Neuronal stem cell (in vitro differentiated cells): Measurements from ENCODE around the gene RAB11FIP4.
A peak's percentile ranks its signal among the peaks of the same experiment; 100 is the strongest.

Experiments
- DNase-seq: peaks from one replicate; pipeline ENCODE4 v3.0.0-alpha.2; 2013; ENCODE audit warnings: low spot score
- H2AFZ ChIP-seq: one replicate; pipeline ENCODE4 v1.6.1; 2013; ENCODE audit warnings: mild to moderate bottlenecking, low read length, inconsistent platforms
- H2AK5ac ChIP-seq: 2 replicates; pipeline ENCODE4 v1.6.1; 2013; ENCODE audit warnings: low read depth, mild to moderate bottlenecking, inconsistent platforms, low read length, moderate library complexity, mixed read lengths
- H2BK120ac ChIP-seq: 2 replicates; pipeline ENCODE4 v1.6.1; 2013; ENCODE audit warnings: low read depth, mild to moderate bottlenecking, inconsistent platforms, low read length, moderate library complexity, mixed read lengths
- H2BK12ac ChIP-seq: one replicate; pipeline ENCODE4 v1.6.1; 2013; ENCODE audit warnings: low read length, inconsistent platforms
- H2BK15ac ChIP-seq: 2 replicates; pipeline ENCODE4 v1.6.1; 2013; ENCODE audit warnings: mild to moderate bottlenecking, low read length, inconsistent platforms, mixed read lengths
- H2BK5ac ChIP-seq: one replicate; pipeline ENCODE4 v1.6.1; 2013; ENCODE audit warnings: inconsistent platforms, mild to moderate bottlenecking, low read length, moderate library complexity
- H3K14ac ChIP-seq: one replicate; pipeline ENCODE4 v1.6.1; 2013; ENCODE audit warnings: low read length, inconsistent platforms
- H3K18ac ChIP-seq: 2 replicates; pipeline ENCODE4 v1.6.1; 2013; ENCODE audit warnings: low read length, inconsistent platforms
- H3K23ac ChIP-seq: 2 replicates; pipeline ENCODE4 v1.6.1; 2013; ENCODE audit warnings: low read depth, mild to moderate bottlenecking, mixed read lengths, low read length, inconsistent platforms; ENCODE audit not compliant: poor library complexity
- H3K27ac ChIP-seq: replicated peaks from 3 replicates; pipeline ENCODE4 v1.5.1; 2013; ENCODE audit warnings: low read length, inconsistent platforms
- H3K27me3 ChIP-seq, 3 experiments: 2 replicates each; pipeline ENCODE4 v1.6.1; 2013; ENCODE audit warnings: low read length in 3 of 3, mild to moderate bottlenecking in 2 of 3, inconsistent platforms in 1 of 3, low read depth in 1 of 3, mixed read lengths in 1 of 3, moderate library complexity in 1 of 3; ENCODE audit not compliant: control insufficient read depth in 3 of 3, insufficient read depth in 3 of 3
- H3K36me3 ChIP-seq, 2 donors: replicated peaks in 1 of 2; 2 replicates each; pipeline ENCODE4 v1.6.1; 2013; ENCODE audit warnings: low read length in 2 of 2; ENCODE audit not compliant: control insufficient read depth in 2 of 2, insufficient read depth in 2 of 2
- H3K4ac ChIP-seq: 2 replicates; pipeline ENCODE4 v1.6.1; 2013; ENCODE audit warnings: inconsistent platforms, mild to moderate bottlenecking, low read length, moderate library complexity
- H3K4me1 ChIP-seq, 2 donors: 1 replicate in 1 of 2; 2 replicates in 1 of 2; pipeline ENCODE4 v1.6.1; 2013; ENCODE audit warnings: low read length in 2 of 2, low read depth in 1 of 2; ENCODE audit not compliant: control insufficient read depth in 2 of 2, insufficient read depth in 1 of 2
- H3K4me2 ChIP-seq: one replicate; pipeline ENCODE4 v1.6.1; 2013; ENCODE audit warnings: mild to moderate bottlenecking, low read length, inconsistent platforms; ENCODE audit not compliant: insufficient read depth, poor library complexity, severe bottlenecking
- H3K4me3 ChIP-seq, 2 donors: 2 replicates each; pipeline ENCODE4 v1.5.1; 2013; ENCODE audit warnings: low read length in 2 of 2, mild to moderate bottlenecking in 2 of 2, inconsistent platforms in 1 of 2, moderate library complexity in 1 of 2
- H3K79me1 ChIP-seq: one replicate; pipeline ENCODE4 v1.6.1; 2013; ENCODE audit warnings: low read depth, mild to moderate bottlenecking, inconsistent platforms, low read length, moderate library complexity
- H3K9ac ChIP-seq: one replicate; pipeline ENCODE4 v1.6.1; 2013; ENCODE audit warnings: mild to moderate bottlenecking, low read depth, low read length, inconsistent platforms; ENCODE audit not compliant: poor library complexity
- H3K9me3 ChIP-seq, 2 donors: replicated peaks in 1 of 2; 2 replicates each; pipeline versions ENCODE3 to v1.6.1; 2013; ENCODE audit warnings: low read length in 2 of 2, mild to moderate bottlenecking in 2 of 2, inconsistent platforms in 1 of 2, low read depth in 1 of 2, mixed read lengths in 1 of 2, moderate library complexity in 1 of 2; ENCODE audit not compliant: control insufficient read depth in 2 of 2, insufficient read depth in 1 of 2
- H4K8ac ChIP-seq: one replicate; pipeline ENCODE4 v1.6.1; 2013; ENCODE audit warnings: low read depth, mild to moderate bottlenecking, inconsistent platforms, low read length, moderate library complexity
- H4K91ac ChIP-seq: one replicate; pipeline ENCODE4 v1.6.1; 2013; ENCODE audit warnings: low read length, low read depth, mild to moderate bottlenecking, inconsistent platforms; ENCODE audit not compliant: poor library complexity
- WGBS, 2 donors: extraction: QIAGEN DNeasy Blood & Tissue Kit; methylation state at CpG; one replicate each; pipeline ENCODE4 v1.1.7; 2013; ENCODE audit warnings: missing lambda C conversion rate in 2 of 2, mixed read lengths in 1 of 2; ENCODE audit not compliant: insufficient read length in 2 of 2, insufficient replicate concordance in 1 of 2; ENCODE audit errors: extremely low coverage in 2 of 2; 5-methylcytosine and 5-hydroxymethylcytosine counted together

RAB11FIP4 gene

GRCh38 chr17:31398381-31399311 is 7.2 kb downstream of the RAB11FIP4 start:
- Histone ChIP-seq H2BK120ac (no peak overlapping the region), H2AFZ (no peak overlapping the region), H4K8ac (no peak overlapping the region), H3K27ac (no peak overlapping the region), H2BK12ac (no peak overlapping the region), H2AK5ac (no peak overlapping the region), H3K18ac (no peak overlapping the region), H2BK5ac (no peak overlapping the region), H3K79me1 (no peaks in the 10 kb centered on the region), H3K4me3 (peak overlapping the region in 1 of 2 donors; percentile 41), H3K14ac (no peak overlapping the region), H3K36me3 (no peaks in the 10 kb centered on the region), H3K9ac (no peak overlapping the region), H3K4ac (no peak overlapping the region), H2BK15ac (no peak overlapping the region), H3K4me2 (no peak overlapping the region), H3K9me3 (no peaks in the 10 kb centered on the region), H3K27me3 (peaks cover 0 to 23% (median 3%) of the 10 kb centered on the region in 3 experiments), H4K91ac (no peak overlapping the region), H3K4me1 (peaks cover 0 to 4% of the 10 kb centered on the region in 2 donors), H3K23ac (peak overlapping the region; percentile 78)
- DNase-seq = no peak
- no CpG with 5 or more reads among the region's 21 CpGs for WGBS, 2 donors

GRCh38 chr17:31400481-31400950 is 9.0 kb downstream of the RAB11FIP4 start:
- H3K9me3 ChIP-seq = no peaks in the 10 kb centered on the region
- no peak overlapping the region for H3K9ac ChIP-seq
- H3K4ac ChIP-seq = no peak overlapping the region
- no peak overlapping the region for H3K4me3 ChIP-seq
- H2BK120ac ChIP-seq = no peak overlapping the region
- H3K4me1 ChIP-seq = peaks cover 0 to 4% of the 10 kb centered on the region in 2 donors
- no peak overlapping the region for H2AFZ ChIP-seq
- peak overlapping the region; percentile 19 for H3K18ac ChIP-seq
- H4K8ac ChIP-seq = no peak overlapping the region
- peaks cover 2% of the 10 kb centered on the region for H3K79me1 ChIP-seq
- peaks cover 0 to 14% (median 2%) of the 10 kb centered on the region in 3 experiments for H3K27me3 ChIP-seq
- H2AK5ac ChIP-seq = no peak overlapping the region
- no peak overlapping the region for H3K23ac ChIP-seq
- H2BK5ac ChIP-seq = peak overlapping the region; percentile 53
- no peak overlapping the region for H3K27ac ChIP-seq
- no CpG with 5 or more reads among the region's 11 CpGs for WGBS, 2 donors
- H3K36me3 ChIP-seq = no peaks in the 10 kb centered on the region
- no peak overlapping the region for H2BK12ac ChIP-seq
- no peak overlapping the region for H2BK15ac ChIP-seq
- no peak for DNase-seq
- H3K14ac ChIP-seq = no peak overlapping the region
- no peak overlapping the region for H4K91ac ChIP-seq
- H3K4me2 ChIP-seq = no peak overlapping the region

DNA sequence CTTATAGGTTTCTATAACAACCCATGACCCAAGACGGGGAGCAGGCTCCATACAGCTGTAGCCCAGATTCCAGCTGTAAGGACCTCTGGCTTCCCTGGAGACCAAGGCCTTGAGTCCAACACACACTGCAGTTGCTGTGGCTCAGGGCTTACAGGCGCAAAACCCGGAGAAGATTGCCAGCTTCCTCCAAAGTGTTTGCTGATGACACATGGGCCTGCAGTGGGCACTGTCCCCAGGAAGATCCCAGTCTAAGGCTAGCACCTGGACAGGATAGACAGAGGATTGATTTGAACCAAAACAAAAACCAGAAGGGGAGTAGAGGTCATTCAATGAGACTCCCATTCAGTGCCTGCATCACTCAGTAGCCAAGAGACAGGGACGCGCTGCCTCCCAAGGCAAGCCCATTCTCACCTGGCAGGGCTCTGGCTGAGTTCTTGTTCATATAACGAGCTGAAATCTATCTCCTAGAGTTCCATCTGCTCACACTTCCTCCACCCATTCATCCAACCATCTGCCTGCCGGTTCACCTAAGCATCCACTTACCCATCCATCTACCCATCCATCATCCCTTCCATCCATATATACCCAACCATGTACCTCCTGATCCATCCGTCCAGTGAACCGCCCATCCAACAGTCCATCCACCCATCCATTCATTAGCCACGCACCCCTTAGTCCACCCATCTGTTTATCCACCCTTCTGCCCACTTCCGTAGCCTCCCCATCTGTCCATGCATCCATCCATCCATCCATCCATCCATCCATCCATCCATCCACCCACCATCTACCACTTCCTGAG is 10.2 kb downstream of the RAB11FIP4 start:
- Histone ChIP-seq H3K4me3 (no peak overlapping the region), H2AK5ac (no peak overlapping the region), H3K23ac (no peak overlapping the region), H2BK12ac (no peak overlapping the region), H4K91ac (no peak overlapping the region), H3K9me3 (no peaks in the 10 kb centered on the region), H4K8ac (no peak overlapping the region), H3K4ac (no peak overlapping the region), H3K4me2 (no peak overlapping the region), H3K18ac (no peak overlapping the region), H2AFZ (no peak overlapping the region), H3K9ac (no peak overlapping the region), H3K4me1 (peaks cover 0 to 4% of the 10 kb centered on the region in 2 donors), H2BK120ac (no peak overlapping the region), H2BK5ac (no peak overlapping the region), H3K27me3 (peaks cover 0 to 17% (median 2%) of the 10 kb centered on the region in 3 experiments), H3K79me1 (peaks cover 2% of the 10 kb centered on the region), H3K14ac (no peak overlapping the region), H2BK15ac (no peak overlapping the region), H3K27ac (no peak overlapping the region), H3K36me3 (no peaks in the 10 kb centered on the region)
- no peak for DNase-seq
- WGBS, 2 donors = 100% methylated on average over 1 of the region's 11 CpGs; no CpG with 5 or more reads in 1 of the 2 donors
